HUES48 (cell line): ENCODE measurements around the gene AEBP2.

Source experiments
- H3K27ac ChIP-seq: one replicate; pipeline ENCODE4 v1.7.0; 2013; ENCODE audit warnings: low read depth, low read length, inconsistent platforms
- H3K27me3 ChIP-seq: 2 replicates; pipeline ENCODE4 v1.6.1; 2013; ENCODE audit warnings: mild to moderate bottlenecking, low read length; ENCODE audit not compliant: control insufficient read depth, insufficient read depth
- H3K36me3 ChIP-seq: 2 replicates; pipeline ENCODE4 v1.6.1; 2013; ENCODE audit warnings: low read length; ENCODE audit not compliant: control insufficient read depth, insufficient read depth
- H3K4me1 ChIP-seq: 2 replicates; pipeline ENCODE4 v1.6.1; 2013; ENCODE audit warnings: mild to moderate bottlenecking, low read length; ENCODE audit not compliant: control insufficient read depth, insufficient read depth
- H3K4me3 ChIP-seq: 2 replicates; pipeline ENCODE4 v1.5.1; 2013; ENCODE audit warnings: mild to moderate bottlenecking, low read depth, low read length
- H3K9ac ChIP-seq: 2 replicates; pipeline ENCODE4 v1.6.1; 2013; ENCODE audit warnings: mild to moderate bottlenecking, low read depth, low read length, moderate library complexity
- H3K9me3 ChIP-seq: 2 replicates; pipeline ENCODE4 v1.6.1; 2013; ENCODE audit warnings: low read length; ENCODE audit not compliant: control insufficient read depth, insufficient read depth

Gene AEBP2

DNA sequence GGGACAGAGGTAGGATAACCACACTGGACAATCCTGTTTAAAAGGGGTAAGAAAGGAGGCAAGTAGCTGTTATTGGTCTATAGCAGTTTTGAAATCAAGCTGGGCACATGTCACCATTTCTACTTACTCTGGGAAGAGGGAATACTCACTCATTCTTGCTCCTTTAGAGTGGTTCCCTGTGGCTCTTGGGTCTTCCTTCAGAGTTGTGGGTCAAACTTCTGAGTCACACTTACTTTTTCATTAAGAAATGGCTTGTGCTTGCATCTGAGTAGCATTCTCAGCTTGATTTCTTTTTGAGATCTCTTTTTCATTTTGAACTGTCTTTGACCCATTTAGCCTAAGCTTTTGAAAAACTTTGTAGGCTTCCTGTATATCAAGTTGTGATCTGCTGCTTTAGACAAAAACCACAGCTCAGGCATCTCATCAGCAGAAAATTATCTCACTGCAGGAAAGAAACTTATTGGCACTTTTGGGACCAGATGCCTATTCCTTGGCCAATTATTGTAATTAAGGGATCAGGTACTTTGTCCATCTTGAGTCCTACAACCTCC lies 122.2 kb downstream of the AEBP2 start:
- Histone ChIP-seq H3K4me1 (no peaks in the 10 kb centered on the region), H3K9ac (no peak overlapping the region), H3K36me3 (no peaks in the 10 kb centered on the region), H3K27ac (peak overlapping the region; percentile 41), H3K27me3 (no peaks in the 10 kb centered on the region), H3K9me3 (no peaks in the 10 kb centered on the region), H3K4me3 (no peak overlapping the region)
